Common myeloid progenitor, CD34-positive (primary cell): Measurements from ENCODE around the gene ACR.
"Not testable (repeated sequence)": the region's sequence is repeated elsewhere in the genome, so short reads cannot be mapped to it uniquely, and the experiment has no call there.

Source experiments
- CTCF ChIA-PET: fragments of 350-600 bp; sonication (Branson Sonifier 250); formaldehyde crosslinking; loops from one replicate; lab custom pipeline; 2021; ENCODE audit warnings: antibody characterized with exemption; lab: Charles Lee
- POLR2A ChIA-PET: fragments of 350-600 bp; sonication (Branson Sonifier 250); formaldehyde crosslinking; loops from one replicate; lab custom pipeline; 2021; ENCODE audit warnings: antibody characterized with exemption; lab: Charles Lee
- DNase-seq, 3 donors: peaks; one replicate each; pipeline versions ENCODE4 v3.0.0 to v3.0.0-alpha.2; 2013
- H3K27ac ChIP-seq, 2 experiments: 1 replicate in 1 of 2; 2 replicates in 1 of 2; pipeline ENCODE4 v1.7.0; 2013; ENCODE audit warnings: inconsistent platforms in 2 of 2, low read length in 2 of 2, mild to moderate bottlenecking in 2 of 2, low read depth in 1 of 2, moderate library complexity in 1 of 2; ENCODE audit not compliant: severe bottlenecking in 2 of 2, insufficient read depth in 1 of 2, poor library complexity in 1 of 2
- H3K27me3 ChIP-seq, 5 experiments: replicated peaks in 2 of 5; 1 replicate in 3 of 5; 2 replicates in 2 of 5; pipeline versions ENCODE4 v1.6.1 to v1.7.0; 2013; ENCODE audit warnings: low read length in 4 of 5, mild to moderate bottlenecking in 2 of 5, moderate library complexity in 2 of 5, inconsistent platforms in 1 of 5; ENCODE audit not compliant: insufficient read depth in 5 of 5, control insufficient read depth in 4 of 5
- H3K36me3 ChIP-seq, 4 experiments: 1 replicate in 2 of 4; 2 replicates in 2 of 4; pipeline versions ENCODE4 v1.6.1 to v1.7.0; 2013; ENCODE audit warnings: low read length in 3 of 4, control low read depth in 1 of 4, mild to moderate bottlenecking in 1 of 4; ENCODE audit not compliant: control insufficient read depth in 4 of 4, insufficient read depth in 4 of 4
- H3K4me1 ChIP-seq, 4 experiments: 1 replicate in 3 of 4; 2 replicates in 1 of 4; pipeline versions ENCODE4 v1.6.1 to v1.7.1; 2013; ENCODE audit warnings: low read length in 3 of 4, mild to moderate bottlenecking in 3 of 4, control low read depth in 1 of 4, inconsistent platforms in 1 of 4, moderate library complexity in 1 of 4; ENCODE audit not compliant: control insufficient read depth in 4 of 4, insufficient read depth in 4 of 4; ENCODE audit errors: control extremely low read depth in 1 of 4
- H3K4me3 ChIP-seq, 7 experiments: 1 replicate in 4 of 7; 2 replicates in 3 of 7; pipeline versions ENCODE4 v1.5.1 to v1.7.0; 2013; ENCODE audit warnings: mild to moderate bottlenecking in 7 of 7, low read length in 6 of 7, moderate library complexity in 6 of 7, inconsistent platforms in 2 of 7, low read depth in 2 of 7, control low read depth in 1 of 7; ENCODE audit not compliant: insufficient read depth in 4 of 7, control insufficient read depth in 1 of 7; ENCODE audit errors: extremely low read depth in 1 of 7
- H3K9me3 ChIP-seq, 5 experiments: 1 replicate in 4 of 5; 2 replicates in 1 of 5; pipeline versions ENCODE4 v1.6.1 to v1.7.1; 2013; ENCODE audit warnings: low read length in 4 of 5, mild to moderate bottlenecking in 2 of 5, inconsistent platforms in 1 of 5, low read depth in 1 of 5, moderate library complexity in 1 of 5; ENCODE audit not compliant: control insufficient read depth in 4 of 5, insufficient read depth in 2 of 5; ENCODE audit errors: control extremely low read depth in 1 of 5
- WGBS: methylation state at CpG from one replicate; pipeline ENCODE4 v1.1.5; 2013; ENCODE audit not compliant: insufficient coverage; 5-methylcytosine and 5-hydroxymethylcytosine counted together

The ACR gene

DNA sequence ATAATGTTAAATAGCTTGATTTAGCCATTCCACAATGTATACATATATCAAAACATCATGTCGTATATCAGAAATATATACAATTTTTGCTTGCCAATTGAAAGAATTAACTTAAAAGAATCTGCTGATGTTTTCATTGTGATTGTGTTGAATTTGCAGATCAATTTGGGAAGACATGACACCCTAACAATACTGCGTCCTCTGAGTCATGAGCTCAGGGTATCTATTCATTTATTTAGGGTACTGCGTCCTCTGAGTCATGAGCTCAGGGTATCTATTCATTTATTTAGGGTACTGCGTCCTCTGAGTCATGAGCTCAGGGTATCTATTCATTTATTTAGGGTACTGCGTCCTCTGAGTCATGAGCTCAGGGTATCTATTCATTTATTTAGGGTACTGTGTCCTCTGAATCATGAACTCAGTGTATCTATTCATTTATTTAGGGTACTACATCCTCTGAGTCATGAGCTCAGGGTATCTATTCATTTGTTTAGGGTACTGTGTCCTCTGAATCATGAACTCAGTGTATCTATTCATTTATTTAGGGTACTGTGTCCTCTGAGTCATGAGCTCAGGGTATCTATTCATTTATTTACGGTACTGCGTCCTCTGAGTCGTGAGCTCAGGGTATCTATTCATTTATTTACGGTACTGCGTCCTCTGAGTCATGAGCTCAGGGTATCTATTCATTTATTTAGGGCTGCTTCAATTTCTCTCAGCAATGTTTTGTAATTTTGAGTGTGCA lies 21.8 kb downstream of the ACR start:
- POLR2A ChIA-PET, H3K36me3 ChIP-seq, H3K4me1 ChIP-seq, DNase-seq, H3K4me3 ChIP-seq, H3K27ac ChIP-seq, H3K27me3 ChIP-seq, CTCF ChIA-PET, H3K9me3 ChIP-seq: not testable (repeated sequence)
- WGBS = no CpG with 5 or more reads among the region's 10 CpGs

GRCh38 chr22:50761829-50762228 lies 23.8 kb downstream of the ACR start:
- H3K27me3 ChIP-seq, POLR2A ChIA-PET, H3K27ac ChIP-seq, H3K4me3 ChIP-seq, H3K4me1 ChIP-seq, DNase-seq, CTCF ChIA-PET, H3K9me3 ChIP-seq, H3K36me3 ChIP-seq: not testable (repeated sequence)
- WGBS = 100% methylated on average over 1 of the region's 2 CpGs

- POLR2A ChIA-PET, CTCF ChIA-PET, DNase-seq: not testable (repeated sequence)
These were observed 26.3 kb downstream of the ACR start for GRCh38 chr22:50764288-50764687.

DNA sequence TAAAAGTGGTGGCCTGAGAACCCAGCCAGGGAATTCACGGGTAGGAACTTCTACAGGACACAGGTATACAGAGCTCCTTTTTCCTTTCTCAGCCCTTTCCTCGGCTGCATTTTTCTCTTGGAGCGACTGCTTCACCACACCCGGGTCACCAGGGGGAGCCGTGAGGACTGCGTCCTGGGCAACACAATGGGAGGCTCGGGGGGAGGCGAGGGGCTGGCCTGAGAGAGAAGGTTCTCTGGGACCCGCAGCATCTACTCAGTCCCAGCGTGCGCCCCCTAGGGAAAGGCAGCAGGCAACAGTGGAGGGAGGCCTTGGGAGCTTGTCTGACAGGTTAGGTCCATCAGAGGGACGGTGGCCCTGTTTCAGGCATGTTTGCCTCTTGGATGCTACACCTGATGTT lies 37.1 kb downstream of the ACR start:
- H3K4me1 ChIP-seq, CTCF ChIA-PET, H3K36me3 ChIP-seq, POLR2A ChIA-PET, H3K4me3 ChIP-seq, H3K9me3 ChIP-seq, H3K27me3 ChIP-seq, H3K27ac ChIP-seq: not testable (repeated sequence)
- DNase-seq = peak; percentile 62 to 74 (median 74)
- 24% methylated on average over 11 of the region's 12 CpGs for WGBS

More at GRCh38 chr22:50764288-50764687, 26.3 kb downstream of the ACR start:
- not testable (repeated sequence) for H3K27ac ChIP-seq, H3K36me3 ChIP-seq, H3K4me3 ChIP-seq, H3K4me1 ChIP-seq, H3K27me3 ChIP-seq, H3K9me3 ChIP-seq
- WGBS = no CpG with 5 or more reads among the region's 3 CpGs

DNA sequence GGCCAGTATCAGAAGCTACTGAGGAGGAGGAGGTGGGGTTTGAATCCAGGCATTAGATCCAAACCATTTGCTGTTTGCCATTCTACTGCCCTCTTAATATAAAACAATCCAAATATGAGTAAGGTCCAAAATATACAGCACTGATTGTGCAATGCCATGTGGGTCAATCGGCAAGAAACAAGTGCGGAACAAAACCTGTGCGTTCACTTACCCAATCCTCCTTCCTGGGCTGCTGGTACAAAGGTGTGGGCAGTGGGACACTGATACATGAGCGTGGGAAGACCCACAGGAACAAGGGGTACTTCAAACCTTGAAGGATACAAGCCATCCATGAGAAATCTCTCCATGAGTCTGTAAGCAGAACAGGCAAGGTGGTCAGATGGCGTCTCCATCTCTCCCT lies 39.6 kb downstream of the ACR start:
- H3K36me3 ChIP-seq, H3K9me3 ChIP-seq, H3K27ac ChIP-seq, H3K4me3 ChIP-seq, DNase-seq, H3K27me3 ChIP-seq, CTCF ChIA-PET, H3K4me1 ChIP-seq, POLR2A ChIA-PET: not testable (repeated sequence)
- WGBS = 94% methylated on average over 2 of the region's 5 CpGs

DNA sequence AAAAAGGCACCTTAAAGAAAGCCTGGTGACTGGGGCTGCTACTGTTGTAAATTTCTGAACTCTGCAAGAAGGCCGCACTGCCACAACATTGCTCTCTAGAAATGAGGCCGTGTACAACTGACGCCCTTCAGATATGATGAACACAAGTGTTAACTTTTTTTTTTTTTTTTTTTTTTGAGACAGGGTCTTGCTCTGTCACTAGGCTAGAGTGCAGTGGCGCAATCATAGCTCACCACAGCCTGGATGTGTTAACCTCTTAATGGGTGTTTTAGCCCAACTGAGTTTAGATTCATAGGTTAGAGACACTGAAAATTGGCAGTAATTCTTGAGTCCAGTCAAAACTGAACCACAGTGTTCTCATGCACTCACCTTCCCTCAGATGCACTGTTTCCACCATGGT lies 42.2 kb downstream of the ACR start:
- DNase-seq, H3K27me3 ChIP-seq, H3K27ac ChIP-seq, H3K9me3 ChIP-seq, CTCF ChIA-PET, H3K4me3 ChIP-seq, POLR2A ChIA-PET, H3K4me1 ChIP-seq, H3K36me3 ChIP-seq: not testable (repeated sequence)
- 100% methylated on average over 2 of the region's 4 CpGs for WGBS

GRCh38 chr22:50782253-50782652 lies 44.2 kb downstream of the ACR start:
- H3K4me3 ChIP-seq, DNase-seq, H3K36me3 ChIP-seq, CTCF ChIA-PET, H3K27ac ChIP-seq, POLR2A ChIA-PET, H3K9me3 ChIP-seq, H3K4me1 ChIP-seq, H3K27me3 ChIP-seq: not testable (repeated sequence)
- WGBS = no CpG with 5 or more reads among the region's 3 CpGs
